ENCODE measurements around the gene GNA14. TPM values are rescaled to one million over a fixed set of nuclear protein-coding genes. Genes with fewer than 3 reads are reported as not detected.

The GNA14 gene
- total RNA-seq, 1 donor from 2014 or later = 11.0 TPM

DNA sequence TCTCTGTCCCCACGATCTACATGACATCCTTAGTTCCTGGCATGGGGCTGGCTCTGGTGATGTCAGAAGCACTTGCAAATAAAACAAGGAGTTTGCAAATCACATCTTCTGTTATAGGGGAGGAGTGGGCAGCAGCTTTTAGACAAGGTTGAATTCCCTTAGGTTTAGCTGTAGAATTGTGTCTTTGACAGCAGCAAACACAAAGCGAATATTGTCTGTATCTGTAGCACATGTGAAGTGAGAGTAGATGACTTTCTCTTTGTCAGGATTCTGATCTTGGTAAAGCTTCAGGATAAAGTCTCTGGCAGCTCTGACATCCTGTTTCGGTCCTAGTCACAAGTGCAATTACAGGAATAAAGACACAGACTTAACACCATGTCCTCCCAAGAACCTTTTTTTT, 224.3 kb downstream of the GNA14 start:
- intact Hi-C loops (cut with DNase I) = no loop called here
- Histone ChIP-seq H3K36me3 (peaks cover 0 to 7% of the 10 kb centered on the region in 2 donors), H3K4me3 (no peak overlapping the region), H3K27ac (no peak overlapping the region), H3K4me1 (no peaks in the 10 kb centered on the region), H3K9me3 (no peaks in the 10 kb centered on the region), H3K27me3 (no peaks in the 10 kb centered on the region)
- TF ChIP-seq POLR2A (IDR thresholded peaks at IDR 0.05) (no peak), POLR2AphosphoS5 (IDR thresholded peaks at IDR 0.05; ENCODE audit: insufficient read depth in 1 of 2, low read depth in 1 of 2) (no peak)
- TF ChIP-seq, protein P1, sequence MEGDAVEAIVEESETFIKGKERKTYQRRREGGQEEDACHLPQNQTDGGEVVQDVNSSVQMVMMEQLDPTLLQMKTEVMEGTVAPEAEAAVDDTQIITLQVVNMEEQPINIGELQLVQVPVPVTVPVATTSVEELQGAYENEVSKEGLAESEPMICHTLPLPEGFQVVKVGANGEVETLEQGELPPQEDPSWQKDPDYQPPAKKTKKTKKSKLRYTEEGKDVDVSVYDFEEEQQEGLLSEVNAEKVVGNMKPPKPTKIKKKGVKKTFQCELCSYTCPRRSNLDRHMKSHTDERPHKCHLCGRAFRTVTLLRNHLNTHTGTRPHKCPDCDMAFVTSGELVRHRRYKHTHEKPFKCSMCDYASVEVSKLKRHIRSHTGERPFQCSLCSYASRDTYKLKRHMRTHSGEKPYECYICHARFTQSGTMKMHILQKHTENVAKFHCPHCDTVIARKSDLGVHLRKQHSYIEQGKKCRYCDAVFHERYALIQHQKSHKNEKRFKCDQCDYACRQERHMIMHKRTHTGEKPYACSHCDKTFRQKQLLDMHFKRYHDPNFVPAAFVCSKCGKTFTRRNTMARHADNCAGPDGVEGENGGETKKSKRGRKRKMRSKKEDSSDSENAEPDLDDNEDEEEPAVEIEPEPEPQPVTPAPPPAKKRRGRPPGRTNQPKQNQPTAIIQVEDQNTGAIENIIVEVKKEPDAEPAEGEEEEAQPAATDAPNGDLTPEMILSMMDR (IDR thresholded peaks at IDR 0.05) = no peak
- DNase-seq (ENCODE audit: extremely low spot score in 2 of 2) = no peak

DNA sequence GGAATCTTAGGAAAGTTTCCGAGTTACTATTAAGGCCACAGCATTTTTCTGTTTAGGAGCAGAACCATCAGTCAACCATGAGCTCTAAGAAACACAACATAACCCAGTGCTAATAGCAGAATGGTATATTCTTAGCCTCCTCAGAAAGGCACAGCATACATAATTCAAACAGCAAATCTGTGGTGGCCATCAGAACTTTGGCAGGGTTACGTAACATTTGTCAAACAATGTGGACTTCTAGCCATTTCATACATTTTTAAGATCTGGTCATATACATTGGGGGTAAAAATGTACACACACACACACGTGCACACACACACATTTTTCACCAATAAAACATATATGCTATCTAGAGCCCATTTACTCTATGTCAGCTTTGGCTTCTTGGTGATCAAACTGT, 225.2 kb downstream of the GNA14 start:
- DNase-seq (ENCODE audit: extremely low spot score in 2 of 2) = no peak
- Histone ChIP-seq H3K4me3 (no peak overlapping the region), H3K27ac (no peak overlapping the region), H3K4me1 (no peaks in the 10 kb centered on the region), H3K9me3 (no peaks in the 10 kb centered on the region), H3K36me3 (peaks cover 0 to 7% of the 10 kb centered on the region in 2 donors), H3K27me3 (no peaks in the 10 kb centered on the region)
- TF ChIP-seq POLR2A (IDR thresholded peaks at IDR 0.05) (no peak), POLR2AphosphoS5 (IDR thresholded peaks at IDR 0.05; ENCODE audit: insufficient read depth in 1 of 2, low read depth in 1 of 2) (no peak)
- TF ChIP-seq, protein P1 (IDR thresholded peaks at IDR 0.05) = no peak
- intact Hi-C loops (cut with DNase I) = no loop called here

DNA sequence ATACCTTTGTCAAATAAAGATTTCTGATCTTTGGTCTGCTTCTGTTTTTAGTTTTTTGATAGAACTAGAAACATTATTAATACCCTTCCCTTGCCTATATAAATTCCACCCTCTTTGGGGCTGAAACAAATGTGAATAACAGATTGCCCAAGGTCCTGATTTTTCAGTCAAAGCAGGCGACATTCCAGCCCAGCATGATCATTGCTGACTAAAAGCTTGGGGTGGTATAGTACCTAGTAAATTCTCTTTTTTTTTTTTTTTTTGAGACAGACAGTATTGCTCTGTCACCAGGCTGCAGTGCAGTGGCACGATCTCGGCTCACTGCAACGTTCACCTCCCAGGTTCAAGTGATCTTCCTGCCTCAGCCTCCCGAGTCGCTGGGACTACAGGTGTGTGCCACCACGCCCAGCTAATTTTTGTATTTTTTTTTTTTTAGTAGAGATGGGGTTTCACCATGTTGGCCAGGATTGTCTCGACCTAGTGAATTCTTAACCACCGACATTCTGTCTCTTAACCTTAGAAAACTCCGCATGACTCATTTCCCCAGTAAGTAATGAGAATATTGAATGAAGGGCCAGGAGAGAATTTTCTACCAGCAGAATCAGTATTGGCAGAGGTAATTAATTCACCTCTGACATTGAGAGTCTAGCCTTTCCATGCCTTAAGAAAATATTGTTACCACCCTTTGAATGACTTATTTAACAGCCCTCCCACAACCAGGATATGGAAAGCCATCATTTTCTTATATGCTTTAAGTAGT, 226.4 kb downstream of the GNA14 start:
- Histone ChIP-seq H3K9me3 (no peaks in the 10 kb centered on the region), H3K4me3 (no peak overlapping the region), H3K36me3 (peaks cover 0 to 7% of the 10 kb centered on the region in 2 donors), H3K27me3 (no peaks in the 10 kb centered on the region), H3K4me1 (no peaks in the 10 kb centered on the region), H3K27ac (no peak overlapping the region)
- intact Hi-C loops (cut with DNase I) = no loop called here
- TF ChIP-seq POLR2A (IDR thresholded peaks at IDR 0.05) = no peak
- TF ChIP-seq POLR2AphosphoS5 (IDR thresholded peaks at IDR 0.05; ENCODE audit: insufficient read depth in 1 of 2, low read depth in 1 of 2) = no peak
- TF ChIP-seq, protein P1 (IDR thresholded peaks at IDR 0.05) = no peak
- no peak for DNase-seq (ENCODE audit: extremely low spot score in 2 of 2)

DNA sequence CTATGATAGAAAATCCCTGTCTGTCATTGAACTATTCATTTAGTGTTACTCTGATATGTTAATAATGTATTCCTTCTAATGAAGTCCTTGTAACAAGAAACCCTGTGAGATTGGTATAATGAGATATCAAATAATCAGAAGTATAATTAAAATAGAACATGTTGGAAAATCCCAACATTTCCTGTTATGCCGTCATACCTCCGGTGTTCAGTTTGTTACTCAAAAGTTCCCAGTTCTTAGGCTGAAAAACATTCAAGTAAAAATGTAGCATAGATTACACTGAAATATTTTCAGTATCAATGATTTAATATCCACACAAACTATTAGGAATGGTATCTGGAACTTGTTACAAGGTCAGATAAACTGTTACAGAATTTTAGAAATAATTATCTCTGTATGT, 227.5 kb downstream of the GNA14 start:
- Histone ChIP-seq H3K27me3 (no peaks in the 10 kb centered on the region), H3K4me1 (no peaks in the 10 kb centered on the region), H3K36me3 (peaks cover 0 to 7% of the 10 kb centered on the region in 2 donors), H3K27ac (no peak overlapping the region), H3K4me3 (no peak overlapping the region), H3K9me3 (no peaks in the 10 kb centered on the region)
- intact Hi-C loops (cut with DNase I) = no loop called here
- DNase-seq (ENCODE audit: extremely low spot score in 2 of 2) = no peak
- TF ChIP-seq, protein P1 (IDR thresholded peaks at IDR 0.05) = no peak

DNA sequence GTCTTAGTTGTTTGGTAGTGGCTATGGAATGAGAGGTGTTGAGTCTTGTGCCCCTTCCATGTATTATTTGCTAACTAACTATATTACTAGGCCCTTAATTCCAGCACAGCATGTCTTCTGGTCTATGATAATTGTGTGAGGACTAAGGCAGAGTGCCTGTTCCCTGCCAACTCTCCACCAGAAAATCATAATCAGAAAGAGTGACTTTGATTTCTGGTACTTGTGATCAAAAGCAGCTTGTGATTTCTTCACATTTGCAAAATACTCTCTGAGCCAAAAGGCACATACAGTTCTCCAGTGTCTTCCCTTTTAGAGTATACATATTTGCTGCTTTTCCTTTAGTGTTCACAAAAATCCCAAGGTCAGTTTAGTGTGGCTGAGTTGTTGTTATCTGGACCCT, 229.9 kb downstream of the GNA14 start:
- peak overlapping the region; percentile 30 for H3K27ac ChIP-seq
- no peak overlapping the region for H3K4me3 ChIP-seq
- H3K9me3 ChIP-seq = no peaks in the 10 kb centered on the region
- no peak for DNase-seq (ENCODE audit: extremely low spot score in 2 of 2)
- H3K4me1 ChIP-seq = no peaks in the 10 kb centered on the region
- no peaks in the 10 kb centered on the region for H3K27me3 ChIP-seq
- TF ChIP-seq POLR2A (IDR thresholded peaks at IDR 0.05) = no peak
- intact Hi-C loops (cut with DNase I) = loop anchor here (10.0 kb wide), 1 partner anchor 1423 kb away; no protein-coding TSS in a partner anchor
- H3K36me3 ChIP-seq = no peaks in the 10 kb centered on the region
